ENCODE results near the gene NFATC2.
"Not testable (repeated sequence)": the region's sequence is repeated elsewhere in the genome, so short reads cannot be mapped to it uniquely, and the experiment has no call there.

NFATC2 gene

DNA sequence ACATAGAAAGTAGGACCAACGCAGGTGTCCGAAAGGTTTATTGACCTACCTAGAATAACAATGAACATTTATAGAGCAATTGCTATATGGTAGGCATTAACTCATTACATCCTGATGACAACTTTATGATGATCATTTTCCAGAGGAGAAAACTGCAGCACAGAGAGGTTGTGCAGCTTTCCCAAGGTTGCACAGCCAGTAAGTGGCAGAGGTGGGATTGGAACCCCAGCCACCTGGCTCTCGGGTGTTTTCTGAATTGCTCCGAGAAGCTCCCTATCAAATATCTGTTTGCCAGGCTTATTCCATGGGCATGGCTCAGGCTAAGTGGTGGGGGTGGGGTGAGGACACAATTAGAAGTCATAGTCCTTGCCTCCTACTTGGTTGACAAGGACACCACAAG lies 24.1 kb upstream of the NFATC2 start:
- no peak for DNase-seq

DNA sequence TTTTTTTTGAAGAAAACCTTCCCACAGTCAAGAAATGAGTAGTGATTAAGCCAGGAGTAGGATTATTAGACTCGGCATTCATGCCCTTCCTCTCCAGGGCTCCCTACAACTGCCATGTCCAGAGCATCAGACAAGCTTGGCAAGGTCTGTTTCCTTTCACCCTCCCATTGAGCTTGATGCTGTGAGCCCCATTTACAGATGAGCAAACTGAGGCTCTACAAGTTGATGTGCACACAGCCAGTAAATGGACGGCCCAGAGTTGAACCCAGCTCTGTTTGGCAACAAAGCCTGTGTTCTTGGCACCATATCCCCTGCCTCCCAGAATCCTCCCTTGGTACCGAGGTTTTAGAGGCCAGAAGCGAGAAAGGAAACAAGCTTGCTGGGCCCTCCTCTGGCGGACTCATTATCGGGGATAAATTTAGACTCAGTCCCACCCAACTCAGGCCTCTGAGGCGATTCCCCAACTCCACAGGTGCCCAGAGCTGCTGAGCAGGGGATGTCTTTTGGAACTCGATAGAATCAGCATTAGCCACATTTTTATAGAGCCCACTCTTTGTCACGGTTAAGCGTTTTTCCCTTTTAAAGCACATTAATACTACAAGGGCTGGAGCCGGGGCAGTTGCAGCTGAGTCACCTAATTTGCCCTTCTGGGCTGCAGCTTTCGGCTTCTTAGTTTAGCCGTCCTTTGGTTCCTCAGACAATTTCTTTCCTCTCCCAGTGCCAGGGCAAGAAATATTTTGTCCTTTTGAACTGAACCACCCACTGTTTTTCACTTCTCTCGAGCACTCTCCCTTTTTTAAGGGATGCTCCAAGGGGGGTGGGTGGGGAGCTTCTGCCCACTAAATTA lies 23.0 kb upstream of the NFATC2 start:
- no peak for DNase-seq

DNA sequence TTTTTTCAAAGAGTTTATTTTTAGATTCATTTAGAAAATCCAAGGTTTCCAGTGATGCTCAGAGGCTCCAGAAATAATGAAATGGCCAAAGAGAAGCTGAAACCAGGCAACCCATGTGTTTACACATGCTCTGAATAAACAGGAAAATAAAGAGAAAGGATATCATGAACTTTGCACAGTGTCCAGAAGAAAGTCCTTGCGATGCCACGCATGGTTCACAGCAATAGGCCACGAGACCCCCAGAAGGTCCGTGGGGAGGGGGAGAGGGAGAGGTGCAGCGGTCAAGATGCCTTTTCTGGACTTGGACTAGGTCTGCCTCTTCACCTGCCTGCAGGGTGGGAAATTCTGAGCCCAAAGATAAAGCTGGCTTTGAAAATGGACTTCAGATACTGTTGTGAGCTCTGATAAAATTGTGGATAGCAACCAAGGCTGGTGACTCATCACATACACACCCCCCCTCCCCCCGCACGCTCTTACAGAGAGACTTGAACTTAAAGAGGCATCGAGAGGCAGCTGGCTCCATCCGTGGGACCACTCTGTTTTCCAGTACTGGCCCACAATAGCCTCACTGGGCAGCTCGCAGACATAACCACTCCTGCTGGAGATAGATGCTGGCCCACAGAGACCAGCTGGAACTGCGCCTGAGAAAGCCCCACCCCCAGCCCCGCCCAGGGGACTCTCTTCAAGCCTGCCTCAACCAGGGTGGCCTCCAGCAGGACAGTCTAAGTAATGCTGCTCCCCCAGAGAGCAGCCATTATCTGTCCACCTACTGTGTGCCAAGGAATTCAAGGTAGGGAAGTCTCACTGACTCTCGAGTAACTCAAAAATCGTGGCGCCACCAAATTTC lies 21.2 kb upstream of the NFATC2 start:
- DNase-seq = peak; percentile 51

DNA sequence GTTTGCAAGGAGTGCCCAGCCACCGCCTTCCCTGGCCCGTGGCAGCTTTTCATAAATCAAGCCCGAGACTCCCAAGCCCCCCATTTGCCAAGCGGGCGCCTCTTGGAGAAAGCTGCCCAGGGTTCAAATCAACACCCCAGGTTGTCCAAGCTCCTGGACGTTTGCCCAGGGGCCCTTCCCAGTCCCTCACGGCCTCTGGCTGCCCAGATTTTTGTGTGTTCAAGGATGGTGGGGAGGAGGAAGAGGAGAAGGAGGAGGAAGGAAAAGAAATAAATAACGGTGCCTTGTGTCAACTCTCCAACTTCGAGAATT lies 20.6 kb upstream of the NFATC2 start:
- DNase-seq = no peak

DNA sequence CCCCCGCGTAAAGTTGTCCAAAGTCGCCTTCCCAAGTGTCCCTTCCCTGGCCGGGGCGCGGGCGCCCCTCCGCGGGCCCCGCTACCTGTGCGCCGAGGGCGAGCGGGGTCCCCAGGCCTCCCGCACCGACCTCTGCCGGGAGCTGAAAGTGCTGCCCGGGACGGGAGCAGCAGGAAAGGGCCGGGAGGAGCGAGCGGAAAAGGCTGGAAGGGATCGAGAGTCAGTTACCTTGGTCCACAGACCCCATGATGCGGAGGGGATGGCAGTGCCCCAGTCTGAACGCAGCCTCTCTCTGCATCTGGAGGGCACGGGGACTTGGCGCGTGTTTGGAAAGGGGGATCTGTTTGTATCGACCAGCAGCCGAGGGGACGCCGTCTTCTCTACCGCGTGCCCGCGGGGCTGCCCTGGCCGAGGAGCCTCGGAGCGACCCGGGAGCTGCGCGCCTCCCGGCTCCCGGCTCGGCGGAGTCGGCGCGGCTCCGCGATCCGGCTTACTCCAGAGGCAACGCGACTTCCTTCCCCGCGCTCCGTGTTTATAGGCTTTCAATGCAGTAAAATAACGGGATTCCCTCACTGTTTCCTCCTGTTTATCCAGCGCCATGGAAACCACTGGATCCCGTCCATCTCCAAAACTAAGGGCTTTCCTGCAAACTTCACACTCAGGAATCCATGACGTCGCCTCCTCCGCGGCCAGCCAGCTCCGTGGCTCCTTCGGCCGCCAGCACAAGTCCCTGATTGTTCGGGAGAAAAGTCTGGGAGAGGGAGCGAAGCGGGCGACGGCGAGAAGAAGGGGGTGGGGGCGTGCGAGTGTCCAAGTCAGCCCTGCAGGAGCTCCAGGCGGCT lies 20.0 kb upstream of the NFATC2 start:
- peak; percentile 14 for DNase-seq

DNA sequence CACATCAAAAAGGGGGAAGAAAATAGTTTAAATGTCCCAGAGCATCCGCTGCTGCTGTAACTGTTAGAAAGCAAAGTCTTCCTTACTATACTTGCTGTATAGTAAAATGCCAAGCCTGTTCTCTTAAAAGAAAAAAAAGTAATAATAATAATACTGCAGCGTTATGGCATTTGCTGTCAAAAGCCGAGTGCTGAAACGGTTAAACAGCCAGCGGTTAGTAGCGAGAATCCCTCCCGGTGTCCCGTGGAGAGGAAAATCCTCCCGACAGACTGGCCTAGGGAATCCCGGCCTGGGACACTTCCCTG lies 19.5 kb upstream of the NFATC2 start:
- no peak for DNase-seq

DNA sequence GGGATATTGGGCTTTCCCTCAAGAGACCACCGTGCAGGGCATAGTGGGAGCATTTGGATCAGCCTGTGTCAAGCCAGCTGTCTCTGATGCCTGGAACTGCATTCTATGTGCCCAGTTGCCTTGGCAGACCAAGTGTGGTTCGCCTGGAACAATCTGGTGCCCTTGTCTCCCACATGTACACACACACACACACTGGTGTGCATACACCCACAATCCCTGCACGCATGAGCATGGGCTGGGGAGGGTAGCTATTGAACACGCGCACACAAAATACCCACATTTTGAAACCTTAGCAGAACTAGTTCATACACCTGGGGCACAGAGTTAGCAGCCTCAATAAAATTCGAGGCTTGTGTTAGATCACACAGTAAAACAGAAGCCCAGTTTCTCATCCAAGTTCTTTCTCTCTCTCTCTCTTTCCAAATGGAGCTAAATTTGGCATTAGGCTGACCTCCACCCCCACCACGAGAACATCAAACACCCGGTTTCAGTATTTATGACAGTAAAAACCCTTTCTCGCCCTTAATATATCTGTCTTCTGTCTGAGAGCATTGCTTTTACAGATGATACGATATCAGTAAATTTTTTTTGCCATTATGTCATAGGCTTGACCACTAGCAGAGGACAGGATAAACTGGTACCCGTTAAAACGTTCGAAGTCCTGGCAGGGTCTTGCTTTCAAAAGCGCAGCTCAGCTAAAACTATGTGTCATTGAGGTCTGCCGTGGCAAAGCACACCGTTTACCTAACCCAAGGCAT lies 18.2 kb upstream of the NFATC2 start:
- DNase-seq = no peak

DNA sequence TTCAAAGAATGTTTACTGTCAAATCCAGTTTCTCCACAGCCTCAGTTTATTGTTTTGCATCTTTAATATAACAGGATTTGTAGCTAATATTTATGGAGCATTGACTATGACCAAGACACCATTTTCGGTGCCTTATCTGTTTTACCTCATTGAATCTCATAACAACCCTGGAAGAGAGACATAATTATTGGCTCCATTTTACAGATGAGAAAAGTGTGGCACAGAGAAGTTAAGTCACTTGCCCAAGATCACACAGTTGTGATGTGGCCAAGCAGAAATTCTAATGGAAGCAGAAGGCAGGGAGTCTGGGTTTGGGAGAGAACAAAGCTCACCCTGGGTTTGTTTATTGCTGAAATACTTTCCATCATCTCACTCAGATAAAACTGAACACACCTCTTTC lies 17.5 kb upstream of the NFATC2 start:
- no peak for DNase-seq

DNA sequence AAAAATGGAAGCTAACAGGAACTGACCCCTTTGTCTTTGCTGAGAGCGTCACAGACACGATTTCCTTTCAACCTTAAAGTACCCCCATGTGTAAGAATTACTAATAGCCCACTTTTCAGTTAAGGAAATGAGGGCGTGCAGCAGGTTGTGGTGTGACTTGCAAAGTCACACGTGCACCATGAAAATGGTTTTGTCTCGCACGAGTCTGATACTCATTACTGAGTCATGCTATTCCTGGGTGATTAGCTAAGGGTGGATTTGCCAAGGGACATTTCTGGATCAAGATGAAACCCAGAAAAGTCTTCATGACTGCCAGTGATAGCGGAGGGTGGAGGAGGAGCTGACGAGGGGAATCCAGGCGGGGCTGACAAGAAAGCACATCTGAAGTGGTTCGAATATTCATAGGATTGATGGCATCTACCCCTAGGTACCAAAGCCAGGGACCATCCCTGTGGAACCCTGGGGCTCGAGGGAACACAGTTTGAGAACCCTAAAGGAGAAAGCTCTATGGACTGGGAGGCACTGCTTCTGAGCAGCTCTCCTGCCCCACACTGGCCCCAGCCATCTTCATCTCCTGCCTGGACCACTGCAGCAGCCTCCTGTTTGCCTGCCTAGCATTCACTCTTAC lies 12.1 kb upstream of the NFATC2 start:
- no peak for DNase-seq

DNA sequence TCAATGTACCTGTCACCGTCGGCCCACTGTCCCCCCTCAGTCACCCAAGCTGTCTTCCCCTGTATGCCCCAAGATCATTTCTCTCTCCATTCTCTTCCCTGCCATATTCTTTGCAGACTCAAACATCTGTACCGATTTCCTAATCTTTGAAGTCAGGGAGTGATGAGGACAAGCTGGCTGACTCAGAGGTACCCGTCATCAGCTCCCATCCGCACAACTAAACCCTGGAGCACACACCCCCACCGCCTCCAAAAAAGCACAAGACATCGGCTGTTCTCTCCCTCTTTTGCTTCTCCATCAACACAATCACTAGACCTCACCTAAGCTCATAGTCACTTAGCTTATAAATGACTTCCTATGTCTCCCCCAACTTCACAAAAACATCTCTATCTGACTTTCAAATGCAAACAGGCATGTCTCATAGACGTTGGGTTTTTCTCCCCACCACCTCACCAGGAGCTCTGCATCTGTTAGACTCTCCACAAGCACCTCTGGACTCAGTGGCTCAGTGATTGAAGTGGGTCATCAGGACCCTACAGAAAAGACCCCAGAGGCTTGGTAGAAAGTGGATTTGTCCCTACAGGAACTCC lies 11.5 kb upstream of the NFATC2 start:
- DNase-seq = no peak

DNA sequence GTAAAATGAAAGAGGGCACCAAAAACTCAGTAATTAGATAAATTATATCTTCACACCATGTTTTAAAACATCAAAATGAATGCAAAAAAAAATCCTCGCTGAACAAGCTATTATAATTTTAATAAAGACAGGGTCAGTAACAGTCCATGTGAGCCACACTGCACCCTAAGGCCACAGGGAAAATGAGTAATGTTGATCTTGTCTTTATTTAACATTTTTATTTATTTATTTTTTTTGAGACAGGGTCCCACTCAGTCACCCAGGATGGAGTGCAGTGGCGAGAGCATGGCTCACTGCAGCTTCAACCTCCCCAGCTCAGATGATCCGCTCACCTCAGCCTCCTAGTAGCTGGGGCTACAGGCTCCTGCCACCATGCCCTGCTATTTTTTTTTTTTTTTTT lies 8.7 kb upstream of the NFATC2 start:
- no peak for DNase-seq

DNA sequence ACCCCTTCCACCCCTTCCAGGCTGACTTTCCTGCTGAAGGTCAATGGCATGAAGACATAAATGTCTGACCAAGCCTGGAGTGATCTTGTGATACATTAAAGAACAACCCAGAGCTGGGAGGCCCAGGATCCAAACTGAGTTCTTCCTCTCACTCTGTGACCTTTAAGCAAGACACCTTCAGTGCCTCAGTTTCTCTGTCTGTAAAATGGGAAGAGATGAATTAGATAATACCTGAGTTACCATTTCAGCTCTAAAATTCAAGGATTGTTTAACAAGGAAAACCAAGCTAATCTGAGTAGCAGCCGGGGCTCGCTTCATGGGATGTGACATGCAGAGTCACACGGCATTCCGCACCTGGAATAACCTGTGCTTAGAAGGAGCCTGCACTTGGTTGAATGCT lies 7.0 kb upstream of the NFATC2 start:
- DNase-seq = no peak

DNA sequence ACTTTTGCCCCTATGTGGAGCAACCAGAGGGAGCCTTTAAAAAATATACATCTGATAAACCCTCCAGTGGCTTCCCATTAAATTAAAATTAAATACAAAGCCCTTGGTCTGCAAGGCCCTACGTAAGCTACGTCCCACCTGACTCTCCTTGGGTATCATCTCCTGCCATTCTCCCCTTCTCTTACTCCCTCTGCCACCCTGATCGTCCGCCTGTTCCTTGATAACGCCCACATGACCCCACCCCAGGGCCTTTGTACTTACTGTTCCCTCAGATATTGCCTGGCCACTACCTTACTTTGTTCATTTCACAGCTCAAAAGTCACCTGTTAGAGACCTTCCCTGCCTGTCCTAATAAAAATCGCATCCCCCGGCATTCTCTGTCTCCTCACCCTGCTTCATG lies 5.4 kb upstream of the NFATC2 start:
- no peak for DNase-seq

DNA sequence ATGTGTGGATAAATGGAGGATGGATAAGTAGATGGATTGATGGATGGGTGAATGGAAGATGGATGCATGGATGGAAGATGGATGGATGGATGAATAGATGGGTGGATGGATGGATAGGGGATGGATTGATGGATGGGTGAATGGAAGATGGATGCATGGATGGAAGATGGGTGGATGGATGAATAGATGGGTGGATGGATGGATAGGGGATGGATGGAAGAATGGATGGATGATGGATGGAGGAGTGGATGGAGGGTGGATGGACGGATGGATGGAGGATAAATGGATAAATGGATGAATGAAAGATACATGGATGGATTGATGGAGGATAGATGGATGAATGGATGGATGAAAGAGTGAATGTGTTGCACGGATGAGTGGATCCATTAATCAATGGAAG lies 3.0 kb upstream of the NFATC2 start:
- DNase-seq = no peak

DNA sequence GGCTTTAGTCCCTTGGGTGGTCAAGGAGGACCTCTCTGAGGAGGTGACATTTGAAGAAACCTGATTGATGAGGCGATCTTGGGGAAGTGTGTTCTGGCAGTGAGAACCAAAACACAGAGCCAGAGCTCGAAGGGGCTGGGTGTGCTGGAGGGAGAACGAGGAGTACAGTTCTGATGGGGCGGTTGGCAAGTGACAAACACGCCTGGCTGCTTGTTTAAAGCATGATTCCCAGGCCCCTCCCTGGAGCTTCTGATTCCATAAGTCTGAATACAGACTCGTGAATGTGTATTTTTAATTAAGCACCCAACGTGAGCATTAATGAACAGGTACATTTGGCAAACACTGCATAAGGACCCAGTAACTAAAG lies 886 bp upstream of the NFATC2 start:
- no peak for DNase-seq

DNA sequence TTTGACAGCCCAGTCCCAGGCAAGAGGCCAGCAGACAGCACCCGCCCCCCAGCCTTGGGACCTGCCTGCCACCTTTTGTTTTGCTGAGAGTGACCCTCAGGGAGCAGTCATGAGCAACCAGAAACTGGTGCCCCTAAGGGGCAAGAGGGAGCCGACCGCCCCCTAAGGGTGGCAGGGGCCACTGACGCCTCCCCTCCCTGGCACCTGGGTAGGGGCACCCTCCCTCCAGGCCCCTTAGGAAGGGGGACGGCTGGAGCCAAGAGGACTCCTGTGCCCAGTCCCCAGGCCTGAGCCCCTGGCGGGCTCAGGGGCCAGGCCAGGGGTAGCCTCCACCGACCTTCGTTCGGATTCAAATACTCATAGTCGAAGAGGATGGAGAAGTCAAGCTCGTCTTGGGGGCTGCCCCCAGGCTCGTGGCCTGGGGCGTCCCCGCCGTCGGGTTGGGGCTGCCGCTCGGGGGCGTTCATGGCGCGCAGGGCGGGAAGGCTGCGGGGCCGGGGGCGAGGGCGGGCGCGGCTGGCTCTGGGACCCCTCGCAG lies 417 bp downstream of the NFATC2 start:
- peak; percentile 67 for DNase-seq

DNA sequence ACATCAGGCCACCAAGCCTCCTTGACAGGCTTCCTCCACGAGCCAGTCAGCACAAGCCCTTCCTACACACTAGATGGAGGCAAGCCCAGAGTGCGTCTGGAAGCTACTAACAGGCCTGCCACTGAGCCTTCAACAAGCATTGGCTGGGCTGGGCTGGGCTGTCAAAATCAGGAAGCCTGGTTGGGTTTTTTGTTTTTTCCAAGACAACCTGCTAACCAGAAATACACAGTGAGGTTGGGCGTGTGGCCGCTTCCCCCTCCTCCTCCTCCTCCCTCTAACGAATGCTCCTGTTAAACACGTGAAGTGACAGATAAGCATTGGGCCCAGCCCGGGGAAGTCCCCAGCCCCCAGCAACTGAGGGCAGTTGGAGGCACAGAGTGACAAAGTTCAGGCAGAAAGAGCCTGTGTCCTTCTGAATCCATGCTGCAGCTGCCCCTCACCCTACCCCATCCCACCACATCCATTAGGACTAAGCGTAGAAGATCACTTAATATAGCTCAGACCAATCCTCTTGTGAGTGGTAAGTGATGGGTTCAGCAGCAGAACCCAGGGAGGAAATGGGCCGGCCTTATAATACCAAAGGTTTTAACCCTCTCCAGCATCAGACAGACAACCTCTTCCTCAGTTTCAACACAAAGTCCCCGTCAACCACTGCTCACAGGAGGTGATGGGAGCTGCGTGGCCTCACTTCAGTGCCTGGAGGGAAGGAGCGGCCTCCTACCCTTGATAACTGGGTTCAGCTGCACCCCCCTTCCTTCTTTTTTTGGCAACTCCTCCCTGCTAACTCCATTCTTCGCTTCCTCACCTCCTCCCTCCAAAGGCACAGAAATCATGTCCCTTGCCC lies 1.1 kb downstream of the NFATC2 start:
- peak; percentile 78 for DNase-seq

DNA sequence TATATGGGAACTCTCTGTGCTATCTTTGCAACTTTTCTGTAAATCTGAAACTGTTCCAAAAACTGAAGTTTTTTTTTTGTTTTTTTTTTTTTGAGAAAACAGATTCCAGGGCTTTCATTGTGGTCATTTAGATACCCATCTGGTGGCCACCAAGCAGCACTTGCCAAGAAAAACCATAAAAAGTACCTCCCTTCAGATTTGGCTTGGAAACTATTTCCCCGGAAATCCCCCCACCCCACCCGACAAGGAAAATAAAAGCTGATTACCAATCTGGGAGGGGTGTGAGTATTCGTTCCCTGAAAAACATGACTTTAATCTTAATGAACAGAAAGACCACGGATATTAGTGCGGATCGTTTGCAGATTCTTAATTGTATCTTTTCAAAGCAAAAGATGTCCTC lies 1.9 kb downstream of the NFATC2 start:
- no peak for DNase-seq

DNA sequence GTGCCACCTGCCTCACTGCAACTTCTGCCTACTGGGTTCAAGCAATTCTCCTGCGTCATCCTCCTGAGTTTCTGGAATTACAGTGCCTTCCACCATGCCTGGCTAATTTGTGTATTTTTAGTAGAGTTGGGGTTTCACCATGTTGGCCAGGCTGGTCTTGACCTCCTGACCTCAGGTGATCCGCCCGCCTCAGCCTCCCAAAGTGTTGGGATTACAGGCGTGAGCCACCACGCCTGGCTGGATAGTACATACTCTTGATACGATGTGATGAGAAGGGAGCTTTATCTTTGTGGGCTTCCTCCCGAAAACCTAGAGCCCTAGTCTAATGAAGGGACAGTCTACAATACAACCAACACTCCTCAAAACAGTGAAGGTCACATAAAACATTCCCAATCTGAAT lies 2.4 kb downstream of the NFATC2 start:
- DNase-seq = not testable (repeated sequence)

DNA sequence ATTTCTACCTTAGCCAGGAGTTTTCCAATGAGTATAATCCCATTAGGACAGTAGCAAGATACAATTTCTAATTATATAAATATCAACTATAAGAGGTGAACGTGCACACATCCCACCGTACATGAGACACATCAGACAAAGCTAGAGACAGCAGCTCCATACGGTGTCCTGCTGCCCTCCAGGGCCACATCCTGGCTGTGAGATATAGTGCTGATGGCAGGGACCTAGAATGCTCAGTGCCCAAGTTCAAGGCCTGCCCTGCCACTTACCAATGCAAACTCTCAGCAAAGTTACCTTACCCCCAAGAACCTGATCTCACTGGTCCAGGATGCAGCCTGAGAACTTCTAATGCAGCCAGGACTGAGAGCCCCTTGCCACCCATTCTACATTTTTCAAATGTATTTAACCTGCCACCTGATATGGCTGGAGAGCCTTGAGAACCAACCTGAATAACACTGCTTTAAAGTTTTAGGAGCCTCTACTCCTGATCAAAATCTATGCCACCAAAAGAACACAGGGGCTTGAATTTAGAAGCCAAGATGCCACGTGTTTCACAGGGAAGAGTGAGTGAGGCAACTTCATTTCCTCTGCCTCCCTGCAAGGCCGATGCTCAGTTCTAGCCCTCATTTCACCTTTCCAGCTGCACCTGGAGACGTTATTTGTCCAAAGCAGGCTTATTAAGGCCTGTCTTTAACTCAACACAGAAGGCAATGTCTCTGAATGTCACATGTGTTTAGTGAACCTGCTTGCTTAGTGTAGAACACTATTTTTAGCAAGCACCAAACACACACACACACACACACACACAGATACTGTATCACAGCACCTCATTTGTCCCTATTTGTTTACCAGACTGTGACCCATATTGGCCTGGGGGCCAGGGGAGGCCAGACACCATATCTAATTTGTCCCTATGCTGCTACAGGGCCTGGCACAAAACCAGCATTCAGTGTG lies 6.1 kb downstream of the NFATC2 start:
- DNase-seq = no peak
